ENCODE measurements around the gene PDGFA. TPM values are rescaled to one million over a fixed set of nuclear protein-coding genes. Genes with fewer than 3 reads are reported as not detected.

The PDGFA gene
- total RNA-seq, 1 experiment from 2014 or later = 23.6 TPM

- intact Hi-C loops (cut with micrococcal nuclease; ENCODE audit: unreplicated experiment) = no loop called here
- no peaks in the 10 kb centered on the region for H3K9me2 ChIP-seq (ENCODE audit: insufficient read depth)
- no TSS peak for BruUV-seq (replicated peaks)
- H3K27ac ChIP-seq = no peak overlapping the region
- no peak overlapping the region for H3K4me3 ChIP-seq
- H3K9me3 ChIP-seq (ENCODE audit: insufficient read depth, low read depth) = no peaks in the 10 kb centered on the region
- POLR2A ChIA-PET (ENCODE audit: unreplicated experiment) = no interaction called here
- H3K4me2 ChIP-seq = no peak overlapping the region
- no peak for DNase-seq
- 0 out of 2 replicates have a peak, but pooled peaks cover 6% of the 10 kb centered on the region for H3K36me3 ChIP-seq (ENCODE audit: low read depth)
- CTCF ChIA-PET = interaction anchor here (0.7 kb wide), 1 partner anchor 221 kb away, joined by 6 read pairs; no protein-coding TSS in a partner anchor
- peaks cover 15% of the 10 kb centered on the region; the same call in 1 of the 2 replicates for H3F3A ChIP-seq (ENCODE audit: insufficient read depth, low read depth)
- H3K79me2 ChIP-seq (ENCODE audit: low read depth) = peaks cover 33% of the 10 kb centered on the region
- H3K27me3 ChIP-seq (ENCODE audit: insufficient read depth, low read depth) = no peaks in the 10 kb centered on the region
- peaks cover 38% of the 10 kb centered on the region for H4K20me1 ChIP-seq (ENCODE audit: insufficient read depth)
- no peaks in the 10 kb centered on the region; the same call in 1 of the 2 replicates for H3K4me1 ChIP-seq (replicated peaks; ENCODE audit: insufficient read depth)
- H2AFZ ChIP-seq = no peak overlapping the region
- TF ChIP-seq CTCF (conservative IDR thresholded peaks at IDR 0.05) (no peak), EZH2 (IDR thresholded peaks at IDR 0.05; ENCODE audit: low read depth) (no peak)
These were observed 6.9 kb downstream of the PDGFA start for GRCh38 chr7:512541-513311.

- no peak for DNase-seq
- 0 out of 2 replicates have a peak, but pooled peaks cover 6% of the 10 kb centered on the region for H3K36me3 ChIP-seq (ENCODE audit: low read depth)
- no peaks in the 10 kb centered on the region for H3K9me3 ChIP-seq (ENCODE audit: insufficient read depth, low read depth)
- no peaks in the 10 kb centered on the region; the same call in 1 of the 2 replicates for H3K4me1 ChIP-seq (replicated peaks; ENCODE audit: insufficient read depth)
- H3K79me2 ChIP-seq (ENCODE audit: low read depth) = peaks cover 31% of the 10 kb centered on the region
- no peak overlapping the region for H3K27ac ChIP-seq
- POLR2A ChIA-PET (ENCODE audit: unreplicated experiment) = no interaction called here
- CTCF ChIA-PET = interaction anchor here (0.7 kb wide), 1 partner anchor 221 kb away, joined by 6 read pairs; no protein-coding TSS in a partner anchor
- TF ChIP-seq CTCF (conservative IDR thresholded peaks at IDR 0.05) (no peak), EZH2 (IDR thresholded peaks at IDR 0.05; ENCODE audit: low read depth) (no peak)
- BruUV-seq (replicated peaks) = no TSS peak
- H3K4me2 ChIP-seq = no peak overlapping the region
- intact Hi-C loops (cut with micrococcal nuclease; ENCODE audit: unreplicated experiment) = no loop called here
- no peaks in the 10 kb centered on the region for H3K27me3 ChIP-seq (ENCODE audit: insufficient read depth, low read depth)
- H2AFZ ChIP-seq = no peak overlapping the region
- no peaks in the 10 kb centered on the region for H3K9me2 ChIP-seq (ENCODE audit: insufficient read depth)
- H3K4me3 ChIP-seq = no peak overlapping the region
- peaks cover 38% of the 10 kb centered on the region for H4K20me1 ChIP-seq (ENCODE audit: insufficient read depth)
- H3F3A ChIP-seq (ENCODE audit: insufficient read depth, low read depth) = peaks cover 15% of the 10 kb centered on the region; the same call in 1 of the 2 replicates
These were observed 7.5 kb downstream of the PDGFA start for GRCh38 chr7:512146-512510.

GRCh38 chr7:511476-512145 is 8.0 kb downstream of the PDGFA start:
- Histone ChIP-seq H3K9me3 (ENCODE audit: insufficient read depth, low read depth) (no peaks in the 10 kb centered on the region), H3K36me3 (ENCODE audit: low read depth) (0 out of 2 replicates have a peak, but pooled peaks cover 6% of the 10 kb centered on the region), H3K27me3 (ENCODE audit: insufficient read depth, low read depth) (no peaks in the 10 kb centered on the region), H3K4me1 (replicated peaks; ENCODE audit: insufficient read depth) (no peaks in the 10 kb centered on the region; the same call in 1 of the 2 replicates), H3K4me2 (no peak overlapping the region), H3K9me2 (ENCODE audit: insufficient read depth) (no peaks in the 10 kb centered on the region), H4K20me1 (ENCODE audit: insufficient read depth) (peaks cover 38% of the 10 kb centered on the region), H3K79me2 (ENCODE audit: low read depth) (peaks cover 31% of the 10 kb centered on the region), H3K27ac (no peak overlapping the region), H2AFZ (no peak overlapping the region), H3F3A (ENCODE audit: insufficient read depth, low read depth) (peaks cover 15% of the 10 kb centered on the region; the same call in 1 of the 2 replicates), H3K4me3 (no peak overlapping the region)
- BruUV-seq (replicated peaks) = no TSS peak
- intact Hi-C loops (cut with micrococcal nuclease; ENCODE audit: unreplicated experiment) = no loop called here
- no peak for DNase-seq
- CTCF ChIA-PET = no interaction called here
- no peak for TF ChIP-seq CTCF (conservative IDR thresholded peaks at IDR 0.05)
- TF ChIP-seq EZH2 (IDR thresholded peaks at IDR 0.05; ENCODE audit: low read depth) = no peak
- POLR2A ChIA-PET (ENCODE audit: unreplicated experiment) = no interaction called here
